Neuronal stem cell (in vitro differentiated cells): ENCODE measurements around the gene TCF4.

ENCODE experiments used
- DNase-seq: peaks from one replicate; pipeline ENCODE4 v3.0.0-alpha.2; 2013; ENCODE audit warnings: low spot score
- H2AFZ ChIP-seq: one replicate; pipeline ENCODE4 v1.6.1; 2013; ENCODE audit warnings: mild to moderate bottlenecking, low read length, inconsistent platforms
- H2AK5ac ChIP-seq: 2 replicates; pipeline ENCODE4 v1.6.1; 2013; ENCODE audit warnings: low read depth, mild to moderate bottlenecking, inconsistent platforms, low read length, moderate library complexity, mixed read lengths
- H2BK120ac ChIP-seq: 2 replicates; pipeline ENCODE4 v1.6.1; 2013; ENCODE audit warnings: low read depth, mild to moderate bottlenecking, inconsistent platforms, low read length, moderate library complexity, mixed read lengths
- H2BK12ac ChIP-seq: one replicate; pipeline ENCODE4 v1.6.1; 2013; ENCODE audit warnings: low read length, inconsistent platforms
- H2BK15ac ChIP-seq: 2 replicates; pipeline ENCODE4 v1.6.1; 2013; ENCODE audit warnings: mild to moderate bottlenecking, low read length, inconsistent platforms, mixed read lengths
- H2BK5ac ChIP-seq: one replicate; pipeline ENCODE4 v1.6.1; 2013; ENCODE audit warnings: inconsistent platforms, mild to moderate bottlenecking, low read length, moderate library complexity
- H3K14ac ChIP-seq: one replicate; pipeline ENCODE4 v1.6.1; 2013; ENCODE audit warnings: low read length, inconsistent platforms
- H3K18ac ChIP-seq: 2 replicates; pipeline ENCODE4 v1.6.1; 2013; ENCODE audit warnings: low read length, inconsistent platforms
- H3K23ac ChIP-seq: 2 replicates; pipeline ENCODE4 v1.6.1; 2013; ENCODE audit warnings: low read depth, mild to moderate bottlenecking, mixed read lengths, low read length, inconsistent platforms; ENCODE audit not compliant: poor library complexity
- H3K27ac ChIP-seq: replicated peaks from 3 replicates; pipeline ENCODE4 v1.5.1; 2013; ENCODE audit warnings: low read length, inconsistent platforms
- H3K27me3 ChIP-seq, 3 experiments: 2 replicates each; pipeline ENCODE4 v1.6.1; 2013; ENCODE audit warnings: low read length in 3 of 3, mild to moderate bottlenecking in 2 of 3, inconsistent platforms in 1 of 3, low read depth in 1 of 3, mixed read lengths in 1 of 3, moderate library complexity in 1 of 3; ENCODE audit not compliant: control insufficient read depth in 3 of 3, insufficient read depth in 3 of 3
- H3K36me3 ChIP-seq, 2 donors: replicated peaks in 1 of 2; 2 replicates each; pipeline ENCODE4 v1.6.1; 2013; ENCODE audit warnings: low read length in 2 of 2; ENCODE audit not compliant: control insufficient read depth in 2 of 2, insufficient read depth in 2 of 2
- H3K4ac ChIP-seq: 2 replicates; pipeline ENCODE4 v1.6.1; 2013; ENCODE audit warnings: inconsistent platforms, mild to moderate bottlenecking, low read length, moderate library complexity
- H3K4me1 ChIP-seq, 2 donors: 1 replicate in 1 of 2; 2 replicates in 1 of 2; pipeline ENCODE4 v1.6.1; 2013; ENCODE audit warnings: low read length in 2 of 2, low read depth in 1 of 2; ENCODE audit not compliant: control insufficient read depth in 2 of 2, insufficient read depth in 1 of 2
- H3K4me2 ChIP-seq: one replicate; pipeline ENCODE4 v1.6.1; 2013; ENCODE audit warnings: mild to moderate bottlenecking, low read length, inconsistent platforms; ENCODE audit not compliant: insufficient read depth, poor library complexity, severe bottlenecking
- H3K4me3 ChIP-seq, 2 donors: 2 replicates each; pipeline ENCODE4 v1.5.1; 2013; ENCODE audit warnings: low read length in 2 of 2, mild to moderate bottlenecking in 2 of 2, inconsistent platforms in 1 of 2, moderate library complexity in 1 of 2
- H3K79me1 ChIP-seq: one replicate; pipeline ENCODE4 v1.6.1; 2013; ENCODE audit warnings: low read depth, mild to moderate bottlenecking, inconsistent platforms, low read length, moderate library complexity
- H3K9ac ChIP-seq: one replicate; pipeline ENCODE4 v1.6.1; 2013; ENCODE audit warnings: mild to moderate bottlenecking, low read depth, low read length, inconsistent platforms; ENCODE audit not compliant: poor library complexity
- H3K9me3 ChIP-seq, 2 donors: replicated peaks in 1 of 2; 2 replicates each; pipeline versions ENCODE3 to v1.6.1; 2013; ENCODE audit warnings: low read length in 2 of 2, mild to moderate bottlenecking in 2 of 2, inconsistent platforms in 1 of 2, low read depth in 1 of 2, mixed read lengths in 1 of 2, moderate library complexity in 1 of 2; ENCODE audit not compliant: control insufficient read depth in 2 of 2, insufficient read depth in 1 of 2
- H4K8ac ChIP-seq: one replicate; pipeline ENCODE4 v1.6.1; 2013; ENCODE audit warnings: low read depth, mild to moderate bottlenecking, inconsistent platforms, low read length, moderate library complexity
- H4K91ac ChIP-seq: one replicate; pipeline ENCODE4 v1.6.1; 2013; ENCODE audit warnings: low read length, low read depth, mild to moderate bottlenecking, inconsistent platforms; ENCODE audit not compliant: poor library complexity
- WGBS, 2 donors: extraction: QIAGEN DNeasy Blood & Tissue Kit; methylation state at CpG; one replicate each; pipeline ENCODE4 v1.1.7; 2013; ENCODE audit warnings: missing lambda C conversion rate in 2 of 2, mixed read lengths in 1 of 2; ENCODE audit not compliant: insufficient read length in 2 of 2, insufficient replicate concordance in 1 of 2; ENCODE audit errors: extremely low coverage in 2 of 2; 5-methylcytosine and 5-hydroxymethylcytosine counted together

Gene TCF4

GRCh38 chr18:55403421-55403949 lies 184.5 kb downstream of the TCF4 start:
- H3K14ac ChIP-seq: no peak overlapping the region
- no peak overlapping the region for H3K4me3 ChIP-seq
- no peak overlapping the region for H2BK12ac ChIP-seq
- H2BK5ac ChIP-seq: no peak overlapping the region
- H3K18ac ChIP-seq: no peak overlapping the region
- no peak overlapping the region for H4K91ac ChIP-seq
- H2BK15ac ChIP-seq: no peak overlapping the region
- 100% methylated on average over 1 of the region's 5 CpGs for WGBS, 2 donors
- H3K9ac ChIP-seq: no peak overlapping the region
- H3K4me2 ChIP-seq: no peak overlapping the region
- no peak overlapping the region for H3K27ac ChIP-seq
- no peaks in the 10 kb centered on the region for H3K27me3 ChIP-seq
- H2AFZ ChIP-seq: no peak overlapping the region
- no peak overlapping the region for H3K4ac ChIP-seq
- peaks cover 18 to 27% of the 10 kb centered on the region in 2 donors for H3K4me1 ChIP-seq
- DNase-seq: no peak
- H4K8ac ChIP-seq: no peak overlapping the region
- no peaks in the 10 kb centered on the region for H3K79me1 ChIP-seq
- peaks cover 0 to 4% of the 10 kb centered on the region in 2 donors for H3K36me3 ChIP-seq
- H3K9me3 ChIP-seq: peaks cover 0 to 3% of the 10 kb centered on the region in 2 donors
- no peak overlapping the region for H3K23ac ChIP-seq
- no peak overlapping the region for H2AK5ac ChIP-seq
- no peak overlapping the region for H2BK120ac ChIP-seq

DNA sequence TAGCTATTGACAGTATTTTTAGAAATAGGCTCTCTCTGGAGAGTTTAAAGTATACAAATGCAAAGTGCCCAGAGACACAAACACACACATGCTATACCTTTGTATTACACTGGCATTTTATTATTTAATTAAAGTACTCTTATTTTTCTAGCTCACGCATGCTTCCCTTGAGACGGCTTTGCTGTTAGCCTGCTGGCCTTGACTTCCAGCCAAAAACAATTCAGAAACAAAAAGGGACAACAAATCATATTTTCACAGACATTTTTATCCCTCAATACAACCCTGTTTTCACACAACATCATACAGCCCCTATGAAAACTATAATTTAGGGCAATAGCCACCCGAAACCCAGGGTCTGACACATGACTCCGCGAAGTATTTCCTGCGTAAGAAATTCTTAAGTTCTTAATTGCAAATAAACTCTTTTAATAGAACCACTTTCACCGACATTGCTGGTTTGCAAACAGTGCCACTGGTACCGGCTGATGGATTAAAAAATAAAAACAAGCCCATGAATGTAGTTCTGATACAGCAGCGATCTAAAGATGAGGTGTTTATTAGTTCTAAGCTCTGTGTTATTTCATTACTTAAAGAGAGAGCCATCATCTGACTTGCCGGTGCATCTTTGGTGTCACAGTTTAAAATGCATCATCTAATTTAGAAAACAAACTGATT lies 185.1 kb downstream of the TCF4 start:
- H2BK12ac ChIP-seq: no peak overlapping the region
- H3K14ac ChIP-seq: no peak overlapping the region
- no peak overlapping the region for H2BK120ac ChIP-seq
- no peaks in the 10 kb centered on the region for H3K27me3 ChIP-seq
- H3K18ac ChIP-seq: no peak overlapping the region
- H2BK15ac ChIP-seq: no peak overlapping the region
- no peak overlapping the region for H2BK5ac ChIP-seq
- DNase-seq: no peak
- no peak overlapping the region for H3K4me3 ChIP-seq
- H3K23ac ChIP-seq: no peak overlapping the region
- peaks cover 16 to 27% of the 10 kb centered on the region in 2 donors for H3K4me1 ChIP-seq
- H3K4ac ChIP-seq: no peak overlapping the region
- no peaks in the 10 kb centered on the region for H3K79me1 ChIP-seq
- H3K9ac ChIP-seq: no peak overlapping the region
- H3K27ac ChIP-seq: no peak overlapping the region
- H3K36me3 ChIP-seq: peaks cover 0 to 7% of the 10 kb centered on the region in 2 donors
- H2AK5ac ChIP-seq: no peak overlapping the region
- H3K4me2 ChIP-seq: no peak overlapping the region
- H4K8ac ChIP-seq: no peak overlapping the region
- peaks cover 0 to 6% of the 10 kb centered on the region in 2 donors for H3K9me3 ChIP-seq
- no peak overlapping the region for H2AFZ ChIP-seq
- H4K91ac ChIP-seq: no peak overlapping the region
- WGBS, 2 donors: no CpG with 5 or more reads among the region's 10 CpGs

GRCh38 chr18:55401638-55402191 lies 186.3 kb downstream of the TCF4 start:
- Histone ChIP-seq H2BK15ac (no peak overlapping the region), H4K8ac (no peak overlapping the region), H2BK120ac (no peak overlapping the region), H2BK12ac (no peak overlapping the region), H3K4ac (no peak overlapping the region), H3K36me3 (peaks cover 0 to 7% of the 10 kb centered on the region in 2 donors), H3K27ac (peak overlapping the region; percentile 21), H3K14ac (no peak overlapping the region), H2AK5ac (no peak overlapping the region), H4K91ac (no peak overlapping the region), H3K4me2 (no peak overlapping the region), H3K9me3 (peaks cover 0 to 6% of the 10 kb centered on the region in 2 donors), H3K4me1 (peaks cover 16 to 27% of the 10 kb centered on the region in 2 donors), H2AFZ (peak overlapping the region; percentile 30), H2BK5ac (no peak overlapping the region), H3K23ac (no peak overlapping the region), H3K9ac (no peak overlapping the region), H3K4me3 (peak overlapping the region in 1 of 2 donors; percentile 33), H3K79me1 (no peaks in the 10 kb centered on the region), H3K27me3 (no peaks in the 10 kb centered on the region), H3K18ac (no peak overlapping the region)
- peak; percentile 38 for DNase-seq
- no CpG with 5 or more reads among the region's 12 CpGs for WGBS, 2 donors
